Lower leg skin (tissue), 3 donors: Measurements from ENCODE around the gene ANP32B.

Experiments
- CTCF ChIP-seq, 3 donors: fragments of 450-650 bp; IDR thresholded peaks; one replicate each; pipeline ENCODE4 v1.5.1; 2016; ENCODE audit warnings: antibody characterized with exemption in 3 of 3, mild to moderate bottlenecking in 3 of 3, moderate library complexity in 2 of 3
- POLR2A ChIP-seq, 2 donors: fragments of 450-650 bp; IDR thresholded peaks; one replicate each; pipeline ENCODE4 v1.6.1; 2016 to 2017; ENCODE audit warnings: antibody characterized with exemption in 2 of 2, mild to moderate bottlenecking in 1 of 2, moderate library complexity in 1 of 2

GRCh38 chr9:97980918-97981845, 2.0 kb upstream of the ANP32B start:
- TF ChIP-seq CTCF (IDR thresholded peaks at IDR 0.05) (no peak), POLR2A (IDR thresholded peaks at IDR 0.05) (no peak)
